GM10847 (cell line): ENCODE measurements around the gene NHERF1.

Source experiments
- POLR2A ChIP-seq: IDR thresholded peaks from 2 replicates; pipeline ENCODE4 v1.6.1; 2011; ENCODE audit not compliant: insufficient read length; ENCODE audit errors: extremely low read depth

NHERF1 gene

GRCh38 chr17:74797824-74798223 is 49.4 kb downstream of the NHERF1 start:
- no peak for TF ChIP-seq POLR2A

GRCh38 chr17:74798239-74798707 is 49.8 kb downstream of the NHERF1 start:
- TF ChIP-seq POLR2A: no peak

GRCh38 chr17:74799097-74799496 is 50.7 kb downstream of the NHERF1 start:
- no peak for TF ChIP-seq POLR2A

- TF ChIP-seq POLR2A: no peak
These were observed 52.1 kb downstream of the NHERF1 start for GRCh38 chr17:74800531-74800930.

GRCh38 chr17:74801896-74802295 is 53.5 kb downstream of the NHERF1 start:
- no peak for TF ChIP-seq POLR2A

GRCh38 chr17:74803388-74803930 is 55.0 kb downstream of the NHERF1 start:
- TF ChIP-seq POLR2A: no peak

GRCh38 chr17:74803971-74804370 is 55.5 kb downstream of the NHERF1 start:
- TF ChIP-seq POLR2A: no peak

GRCh38 chr17:74804683-74805082 is 56.3 kb downstream of the NHERF1 start:
- TF ChIP-seq POLR2A: no peak

GRCh38 chr17:74805591-74805991 is 57.2 kb downstream of the NHERF1 start:
- no peak for TF ChIP-seq POLR2A

GRCh38 chr17:74806334-74806733 is 57.9 kb downstream of the NHERF1 start:
- TF ChIP-seq POLR2A: no peak

- TF ChIP-seq POLR2A: no peak
These were observed 59.0 kb downstream of the NHERF1 start for GRCh38 chr17:74807441-74807840.

- no peak for TF ChIP-seq POLR2A
These were observed 59.5 kb downstream of the NHERF1 start for GRCh38 chr17:74807925-74808324.

- TF ChIP-seq POLR2A: no peak
These were observed 60.4 kb downstream of the NHERF1 start for GRCh38 chr17:74808714-74809430.

- TF ChIP-seq POLR2A: no peak
These were observed 62.5 kb downstream of the NHERF1 start for GRCh38 chr17:74810699-74811485.

GRCh38 chr17:74812109-74813009 is 63.9 kb downstream of the NHERF1 start:
- TF ChIP-seq POLR2A: no peak
